Pons (tissue), 1 donor: Measurements from ENCODE around the gene PHTF1.
"Not testable (repeated sequence)": the region's sequence is repeated elsewhere in the genome, so short reads cannot be mapped to it uniquely, and the experiment has no call there.

Experiments
- DNase-seq: peaks from one replicate; pipeline ENCODE4 v3.0.0-alpha.2; 2016; ENCODE audit warnings: low spot score

Gene PHTF1

GRCh38 chr1:113718621-113719020 is 40.7 kb downstream of the PHTF1 start:
- DNase-seq, result not testable (repeated sequence)

- not testable (repeated sequence) for DNase-seq
Observed at GRCh38 chr1:113717506-113717905, 41.8 kb downstream of the PHTF1 start.

- no peak for DNase-seq
Observed at GRCh38 chr1:113714606-113715269, 44.5 kb downstream of the PHTF1 start.

- DNase-seq, result no peak
Observed at GRCh38 chr1:113701429-113701828, 57.9 kb downstream of the PHTF1 start.

GRCh38 chr1:113694910-113695309 is 64.4 kb downstream of the PHTF1 start:
- no peak for DNase-seq

- no peak for DNase-seq
Observed at GRCh38 chr1:113692824-113693431, 66.4 kb downstream of the PHTF1 start.

- no peak for DNase-seq
Observed at GRCh38 chr1:113692342-113692741, 66.9 kb downstream of the PHTF1 start.

GRCh38 chr1:113691184-113691583 is 68.1 kb downstream of the PHTF1 start:
- DNase-seq, result no peak

GRCh38 chr1:113686891-113687618 is 72.2 kb downstream of the PHTF1 start:
- DNase-seq, result no peak

- no peak for DNase-seq
Observed at GRCh38 chr1:113684153-113684541, 75.1 kb downstream of the PHTF1 start.

- DNase-seq, result no peak
Observed at GRCh38 chr1:113683384-113684152, 75.7 kb downstream of the PHTF1 start.

GRCh38 chr1:113681596-113682337 is 77.5 kb downstream of the PHTF1 start:
- no peak for DNase-seq

- no peak for DNase-seq
Observed at GRCh38 chr1:113678159-113678469, 81.2 kb downstream of the PHTF1 start.

GRCh38 chr1:113677250-113678158 is 81.8 kb downstream of the PHTF1 start:
- DNase-seq, result peak; percentile 56

GRCh38 chr1:113676524-113676923 is 82.8 kb downstream of the PHTF1 start:
- DNase-seq, result no peak

GRCh38 chr1:113675302-113675701 is 84.0 kb downstream of the PHTF1 start:
- no peak for DNase-seq

GRCh38 chr1:113674591-113674990 is 84.7 kb downstream of the PHTF1 start:
- DNase-seq, result no peak

- DNase-seq, result no peak
Observed at GRCh38 chr1:113672491-113672890, 86.8 kb downstream of the PHTF1 start.

- DNase-seq, result no peak
Observed at GRCh38 chr1:113670650-113671049, 88.6 kb downstream of the PHTF1 start.

- no peak for DNase-seq
Observed at GRCh38 chr1:113669988-113670387, 89.3 kb downstream of the PHTF1 start.

- DNase-seq, result no peak
Observed at GRCh38 chr1:113666126-113666525, 93.2 kb downstream of the PHTF1 start.
